WI38 (cell line): Measurements from ENCODE around the gene ICAM1.

ENCODE experiments used
- H3K4me3 ChIP-seq: 2 replicates; pipeline ENCODE4 v1.5.1; 2011; ENCODE audit warnings: low read depth, mild to moderate bottlenecking, control low read depth, low read length
- TF ChIP-seq, protein P1 (sequence below): IDR thresholded peaks from 2 replicates; pipeline ENCODE4 v1.5.1; 2012; ENCODE audit warnings: low read depth, mild to moderate bottlenecking, control low read depth, low read length

ICAM1 gene

DNA sequence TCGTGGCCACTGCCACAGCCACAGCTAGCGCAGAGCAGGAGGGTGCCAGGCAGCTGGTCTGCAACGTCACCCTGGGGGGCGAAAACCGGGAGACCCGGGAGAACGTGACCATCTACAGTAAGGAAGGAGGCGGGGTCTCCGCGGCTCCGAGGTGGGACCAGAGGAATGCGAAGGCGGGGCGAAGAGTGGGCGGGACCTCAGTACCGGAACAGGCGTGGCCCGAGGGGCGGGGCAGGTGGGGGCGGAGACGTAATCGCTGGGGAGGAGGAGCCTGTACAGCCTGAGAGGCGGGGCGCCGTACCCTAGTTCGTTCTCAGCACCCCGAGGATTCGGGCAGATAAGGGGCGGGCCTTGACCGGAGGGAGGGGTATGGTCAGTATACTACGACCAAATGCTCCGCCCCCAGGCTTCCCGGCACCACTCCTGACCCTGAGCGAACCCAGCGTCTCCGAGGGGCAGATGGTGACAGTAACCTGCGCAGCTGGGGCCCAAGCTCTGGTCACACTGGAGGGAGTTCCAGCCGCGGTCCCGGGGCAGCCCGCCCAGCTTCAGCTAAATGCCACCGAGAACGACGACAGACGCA lies 21.4 kb downstream of the ICAM1 start:
- TF ChIP-seq, protein P1, sequence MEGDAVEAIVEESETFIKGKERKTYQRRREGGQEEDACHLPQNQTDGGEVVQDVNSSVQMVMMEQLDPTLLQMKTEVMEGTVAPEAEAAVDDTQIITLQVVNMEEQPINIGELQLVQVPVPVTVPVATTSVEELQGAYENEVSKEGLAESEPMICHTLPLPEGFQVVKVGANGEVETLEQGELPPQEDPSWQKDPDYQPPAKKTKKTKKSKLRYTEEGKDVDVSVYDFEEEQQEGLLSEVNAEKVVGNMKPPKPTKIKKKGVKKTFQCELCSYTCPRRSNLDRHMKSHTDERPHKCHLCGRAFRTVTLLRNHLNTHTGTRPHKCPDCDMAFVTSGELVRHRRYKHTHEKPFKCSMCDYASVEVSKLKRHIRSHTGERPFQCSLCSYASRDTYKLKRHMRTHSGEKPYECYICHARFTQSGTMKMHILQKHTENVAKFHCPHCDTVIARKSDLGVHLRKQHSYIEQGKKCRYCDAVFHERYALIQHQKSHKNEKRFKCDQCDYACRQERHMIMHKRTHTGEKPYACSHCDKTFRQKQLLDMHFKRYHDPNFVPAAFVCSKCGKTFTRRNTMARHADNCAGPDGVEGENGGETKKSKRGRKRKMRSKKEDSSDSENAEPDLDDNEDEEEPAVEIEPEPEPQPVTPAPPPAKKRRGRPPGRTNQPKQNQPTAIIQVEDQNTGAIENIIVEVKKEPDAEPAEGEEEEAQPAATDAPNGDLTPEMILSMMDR: no peak
- H3K4me3 ChIP-seq: peak overlapping the region; percentile 69

- H3K4me3 ChIP-seq: peak overlapping the region; percentile 18; the same call in 1 of the 2 replicates
- TF ChIP-seq, protein P1: no peak
Observed at GRCh38 chr19:10292789-10293636, 22.1 kb downstream of the ICAM1 start.

GRCh38 chr19:10293637-10294367 lies 22.9 kb downstream of the ICAM1 start:
- H3K4me3 ChIP-seq: no peak overlapping the region
- TF ChIP-seq, protein P1: no peak

DNA sequence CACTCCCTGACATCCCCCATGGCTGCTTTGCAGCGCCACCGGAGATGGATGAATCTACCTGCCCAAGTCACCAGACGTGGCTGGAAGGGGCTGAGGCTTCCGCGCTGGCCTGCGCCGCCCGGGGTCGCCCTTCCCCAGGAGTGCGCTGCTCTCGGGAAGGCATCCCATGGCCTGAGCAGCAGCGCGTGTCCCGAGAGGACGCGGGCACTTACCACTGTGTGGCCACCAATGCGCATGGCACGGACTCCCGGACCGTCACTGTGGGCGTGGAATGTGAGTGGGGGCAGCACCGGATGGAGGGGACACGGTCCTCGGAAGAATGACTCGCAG lies 23.4 kb downstream of the ICAM1 start:
- TF ChIP-seq, protein P1: no peak
- no peak overlapping the region for H3K4me3 ChIP-seq

GRCh38 chr19:10295305-10295846 lies 24.5 kb downstream of the ICAM1 start:
- TF ChIP-seq, protein P1: no peak
- no peak overlapping the region for H3K4me3 ChIP-seq

- no peak overlapping the region for H3K4me3 ChIP-seq
- TF ChIP-seq, protein P1: no peak
Observed at GRCh38 chr19:10295847-10296591, 25.1 kb downstream of the ICAM1 start.
